Measurements from ENCODE around the gene KRT6A.
"Not testable (repeated sequence)": the region's sequence is repeated elsewhere in the genome, so short reads cannot be mapped to it uniquely, and the experiment has no call there.

Gene KRT6A

GRCh38 chr12:52499806-52500560, 6.9 kb upstream of the KRT6A start:
- no peak for DNase-seq

GRCh38 chr12:52498946-52499345, 5.9 kb upstream of the KRT6A start:
- no peak for DNase-seq

DNA sequence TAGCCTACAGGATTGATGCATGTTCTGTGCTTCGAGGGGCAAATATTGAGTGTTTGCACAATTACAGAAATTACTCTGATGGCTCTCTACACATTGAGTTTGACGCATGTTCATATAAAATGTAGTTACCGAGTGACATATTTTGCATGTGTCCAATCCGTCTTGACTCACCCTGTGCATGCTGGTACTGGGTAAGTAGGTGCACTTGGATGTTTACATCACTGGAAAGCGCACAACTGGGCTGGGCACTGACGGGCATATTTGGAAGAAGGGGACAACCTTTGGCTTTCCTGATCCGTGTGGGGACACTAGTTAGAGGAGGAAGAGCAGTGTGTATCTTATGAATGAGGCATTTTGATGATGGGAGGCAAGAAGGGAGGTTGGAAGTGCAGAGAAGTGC, 4.9 kb upstream of the KRT6A start:
- DNase-seq, result no peak

GRCh38 chr12:52496590-52497071, 3.6 kb upstream of the KRT6A start:
- DNase-seq, result no peak

GRCh38 chr12:52496054-52496453, 3.0 kb upstream of the KRT6A start:
- no peak for DNase-seq

DNA sequence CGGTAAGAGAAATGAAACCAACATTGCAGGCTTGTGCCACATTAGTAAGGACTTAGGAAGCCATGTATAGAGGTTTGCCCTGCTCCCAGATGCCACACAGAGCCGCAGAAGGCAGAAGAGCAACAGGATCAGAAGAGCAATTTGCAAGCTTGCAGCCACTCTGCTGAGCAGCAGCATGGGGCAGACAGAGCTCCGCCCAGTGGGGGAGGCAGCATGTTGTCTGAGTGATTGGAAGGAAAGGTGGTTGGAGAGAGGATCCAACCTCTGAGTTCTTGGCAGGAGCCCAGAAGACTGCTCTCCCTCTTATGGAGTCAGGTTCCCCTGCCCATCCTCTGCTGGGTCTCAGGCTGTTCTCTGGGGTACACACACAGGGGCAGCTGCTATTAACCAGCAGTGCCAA, 2.3 kb upstream of the KRT6A start:
- no peak for DNase-seq

DNA sequence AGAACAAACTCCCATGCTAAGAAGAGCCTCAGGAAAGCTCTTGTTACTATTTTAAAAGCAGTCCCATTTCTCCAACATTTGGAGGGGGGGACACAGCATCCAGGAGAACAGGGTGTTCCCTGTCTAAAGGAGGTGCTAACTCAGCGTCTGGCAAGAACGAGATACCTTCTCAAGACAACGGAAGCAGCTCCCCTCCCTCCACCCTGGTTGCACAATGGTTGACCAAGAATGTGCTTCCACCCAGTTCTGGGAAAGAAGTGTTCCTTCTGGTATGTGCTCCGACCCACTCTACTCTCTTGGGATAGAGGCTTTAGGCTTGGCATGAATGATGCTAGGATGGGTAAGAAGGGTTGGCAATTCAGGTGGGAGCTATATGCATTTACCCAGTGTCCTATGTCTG, 1.5 kb upstream of the KRT6A start:
- no peak for DNase-seq

GRCh38 chr12:52494100-52494499, 1.0 kb upstream of the KRT6A start:
- no peak for DNase-seq

DNA sequence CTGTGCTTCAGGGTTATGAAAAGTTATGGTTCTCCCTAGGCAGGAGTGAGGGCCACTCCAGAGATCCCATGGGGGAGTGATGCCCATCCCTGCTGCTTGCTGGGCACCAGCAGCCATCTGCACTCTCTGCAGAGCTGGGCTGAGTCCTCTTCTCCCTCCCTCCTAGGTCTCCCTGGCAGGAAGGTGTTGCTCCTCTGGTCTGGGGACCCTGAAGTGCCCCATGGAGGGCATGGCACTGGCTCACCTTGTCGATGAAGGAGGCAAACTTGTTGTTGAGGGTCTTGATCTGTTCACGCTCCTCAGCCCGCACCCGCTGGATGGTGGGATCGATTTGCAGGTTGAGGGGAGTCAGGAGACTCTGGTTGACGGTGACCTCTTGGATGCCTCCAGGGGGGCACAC, 652 bp downstream of the KRT6A start:
- not testable (repeated sequence) for DNase-seq

DNA sequence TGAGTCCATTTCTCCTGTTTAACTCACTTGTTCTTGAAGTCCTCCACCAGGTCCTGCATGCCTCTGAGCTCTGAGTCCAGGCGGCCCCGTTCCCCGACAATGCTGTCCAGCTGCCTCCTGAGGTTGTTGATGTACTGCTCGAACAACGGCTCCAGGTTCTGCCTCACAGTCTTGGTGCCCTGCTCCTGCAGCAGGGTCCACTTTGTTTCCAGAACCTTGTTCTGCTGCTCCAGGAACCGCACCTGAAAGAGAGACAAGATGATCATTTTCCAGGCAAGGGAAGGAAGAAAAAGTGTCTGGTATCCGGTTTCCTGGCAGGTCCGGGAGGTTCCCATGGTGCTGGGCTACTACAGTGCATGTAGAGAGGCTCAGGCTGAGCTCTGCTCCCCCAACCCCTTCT, 1.6 kb downstream of the KRT6A start:
- not testable (repeated sequence) for DNase-seq

DNA sequence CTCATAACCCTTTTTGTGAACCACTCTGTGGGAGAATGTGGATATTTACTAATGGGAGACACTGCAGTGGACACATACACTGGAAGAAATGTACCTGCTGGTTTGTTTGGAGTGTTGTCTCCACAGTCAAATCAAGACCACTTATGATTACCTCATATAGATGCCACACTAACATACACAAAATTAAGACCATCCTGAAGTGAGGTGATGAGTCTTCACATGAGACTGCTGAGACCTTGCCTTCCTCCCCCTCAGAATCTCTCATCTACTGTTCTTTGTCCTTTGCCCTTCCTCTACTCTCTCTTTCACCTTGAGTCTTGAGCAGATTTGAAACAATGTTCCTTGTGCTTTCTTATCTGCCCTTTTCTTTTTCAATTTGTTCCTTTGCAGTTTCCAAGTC, 4.3 kb downstream of the KRT6A start:
- no peak for DNase-seq

DNA sequence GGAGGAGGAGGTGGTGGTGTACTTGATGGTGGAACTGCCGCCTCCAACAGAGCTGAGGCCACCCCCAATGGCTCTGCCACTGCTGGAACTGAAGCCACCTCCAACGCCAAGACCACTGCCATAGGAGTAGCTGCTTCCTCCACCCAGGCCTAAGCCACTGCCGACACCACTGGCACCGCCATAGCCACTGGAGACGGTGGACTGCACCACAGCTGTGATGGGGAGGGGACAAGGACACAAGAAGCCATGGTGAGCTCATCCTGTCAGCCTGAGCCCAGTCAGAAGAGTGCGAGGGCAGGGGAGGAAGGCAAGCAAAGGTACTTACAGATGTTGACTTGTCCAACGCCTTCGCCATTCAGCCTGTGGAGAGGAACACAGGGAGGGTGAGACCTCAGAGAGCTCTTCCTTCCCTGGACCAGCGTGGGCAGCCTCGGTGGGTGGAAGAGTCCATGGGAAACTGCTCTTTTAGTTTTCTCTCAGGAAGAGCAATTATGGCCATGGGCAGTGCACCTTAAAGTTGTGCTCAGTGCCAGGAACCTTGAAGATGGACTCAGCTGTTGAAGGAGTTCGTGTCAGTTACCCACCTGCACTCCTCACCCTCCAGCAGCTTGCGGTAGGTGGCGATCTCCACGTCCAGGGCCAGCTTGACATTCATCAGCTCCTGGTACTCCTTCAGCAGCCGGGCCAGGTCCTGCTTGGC, 5.2 kb downstream of the KRT6A start:
- not testable (repeated sequence) for DNase-seq

- no peak for DNase-seq
These were observed 5.8 kb downstream of the KRT6A start for GRCh38 chr12:52487211-52487610.

DNA sequence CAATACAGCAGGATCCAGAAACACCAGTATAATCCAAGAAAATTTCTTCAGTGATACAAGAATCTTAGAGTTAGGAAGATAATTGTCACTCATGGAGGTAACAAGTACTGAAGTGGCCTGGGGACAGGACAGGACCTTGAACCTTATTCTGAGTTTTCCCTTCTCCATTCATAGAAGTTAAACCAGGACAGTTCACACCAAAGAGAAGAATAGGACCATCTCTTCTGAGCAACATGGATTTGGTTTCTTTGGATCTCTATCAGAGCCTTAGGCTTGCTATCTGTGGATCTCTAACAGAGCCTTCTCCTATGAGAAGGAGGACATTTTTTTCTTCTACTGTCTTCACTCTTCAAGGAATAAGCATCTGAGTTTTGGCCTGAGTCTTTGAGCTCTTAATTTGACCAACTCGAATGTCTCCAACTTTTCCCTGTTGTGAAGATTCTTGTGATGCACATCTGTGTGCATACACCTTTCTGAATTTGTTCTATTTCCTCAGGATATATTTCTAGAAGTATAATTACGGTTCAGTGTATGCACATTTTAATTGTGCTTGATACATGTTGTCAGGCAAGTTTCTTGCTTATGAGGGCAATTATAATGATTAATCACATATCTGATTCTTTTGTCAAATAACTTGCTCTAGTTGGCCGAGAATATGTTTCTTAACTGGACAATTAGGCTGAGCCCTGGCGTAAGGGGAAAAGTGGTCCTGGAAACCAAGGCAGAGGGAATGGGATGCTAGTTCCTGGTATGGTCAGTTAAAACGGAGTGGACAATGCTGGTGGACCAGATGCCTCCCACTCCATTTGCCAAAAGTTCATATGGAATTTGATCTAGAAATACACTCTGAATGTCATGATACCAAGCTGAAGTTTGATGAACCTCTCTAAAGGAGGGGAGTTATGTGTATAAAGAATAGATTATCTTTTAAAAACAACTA, 6.6 kb downstream of the KRT6A start:
- DNase-seq, result no peak

GRCh38 chr12:52480073-52480472, 13.0 kb downstream of the KRT6A start:
- no peak for DNase-seq

DNA sequence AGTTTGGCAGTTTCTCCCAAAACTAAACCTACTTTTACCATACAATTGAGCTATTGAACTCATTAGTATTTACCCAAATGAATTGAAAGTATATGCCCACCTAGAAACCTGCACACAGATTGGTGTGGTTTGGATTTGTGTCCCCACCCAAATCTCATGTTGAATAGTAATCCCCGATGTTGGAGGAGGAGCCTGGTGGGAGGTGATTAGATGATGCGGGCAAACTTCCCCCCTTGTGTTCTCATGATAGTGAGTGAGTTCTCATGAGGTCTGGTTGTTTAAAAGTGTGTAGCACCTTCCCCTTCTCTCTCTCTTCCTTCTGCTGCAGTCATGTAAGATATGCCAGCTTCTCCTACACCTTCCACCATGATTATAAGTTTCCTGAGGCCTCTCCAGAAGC, 15.4 kb downstream of the KRT6A start:
- DNase-seq, result no peak

GRCh38 chr12:52474212-52474611, 18.8 kb downstream of the KRT6A start:
- no peak for DNase-seq

DNA sequence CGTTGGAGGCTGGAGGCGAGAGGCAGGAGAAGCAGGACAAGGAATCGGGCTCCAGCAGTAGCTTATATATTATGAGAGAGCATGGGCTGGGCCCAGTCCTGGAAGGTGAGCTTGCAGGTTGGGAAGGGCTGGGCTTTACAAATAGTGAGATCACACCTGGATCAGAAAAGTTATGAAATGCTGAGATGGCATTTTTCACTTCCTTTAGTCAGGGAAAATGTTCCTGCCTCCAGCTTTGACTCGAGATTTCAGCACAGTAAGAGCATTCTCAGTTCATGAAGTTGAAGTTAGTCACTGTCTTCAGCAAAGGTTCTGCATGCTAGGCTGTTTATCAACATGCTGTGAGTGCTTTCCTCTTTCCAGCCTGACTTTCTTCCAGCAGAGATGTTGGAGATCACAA, 19.3 kb downstream of the KRT6A start, which contains the start of gene KRT6C:
Gene KRT6C, minus strand, starts transcription at position 38 of the 400 bp plus-strand sequence. CDS start 68 bp downstream, outside the sequence.
- no peak for DNase-seq

GRCh38 chr12:52469853-52470252, 23.2 kb downstream of the KRT6A start:
- no peak for DNase-seq

- no peak for DNase-seq
These were observed 28.2 kb downstream of the KRT6A start for GRCh38 chr12:52464897-52465296.

DNA sequence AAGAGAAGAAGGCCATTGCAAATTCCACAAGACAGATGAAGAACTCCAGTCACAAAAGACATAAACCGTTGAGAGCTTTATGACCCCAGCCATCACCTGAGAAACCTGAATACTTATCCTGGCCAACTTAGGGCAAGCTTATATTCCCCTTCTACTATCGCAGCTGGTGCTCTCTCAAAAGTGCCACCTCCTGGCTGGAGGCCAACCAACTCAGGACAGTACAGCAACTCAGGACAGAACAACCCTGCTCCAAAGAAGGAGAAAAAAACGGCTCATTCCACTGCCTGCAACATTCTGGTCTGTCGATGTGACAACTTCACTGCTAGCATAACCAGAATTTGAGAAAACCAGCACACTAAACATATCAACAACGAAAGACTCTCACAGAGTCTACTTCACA, 31.4 kb downstream of the KRT6A start:
- no peak for DNase-seq

GRCh38 chr12:52458861-52459260, 34.2 kb downstream of the KRT6A start:
- DNase-seq, result no peak

DNA sequence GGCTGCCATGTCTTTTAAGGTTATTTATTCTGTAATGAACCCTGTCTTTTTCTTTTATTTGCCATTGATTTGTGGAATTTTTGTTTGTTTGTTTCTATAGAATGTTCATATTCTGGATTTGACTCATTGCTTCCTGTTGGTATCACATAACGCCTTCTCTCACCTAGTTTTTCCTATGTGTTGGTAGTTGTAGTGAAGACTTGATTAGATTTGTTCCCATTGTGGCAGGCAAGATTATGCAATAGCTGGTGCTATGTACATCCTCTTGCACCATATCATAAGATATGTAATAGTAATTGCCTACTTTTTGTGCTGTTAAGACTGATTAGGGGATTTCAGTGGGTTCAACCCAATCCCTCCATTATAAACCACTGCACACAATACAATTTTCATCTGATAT, 37.2 kb downstream of the KRT6A start:
- no peak for DNase-seq
